ENCODE data around the gene CCDC92.

The CCDC92 gene

GRCh38 chr12:123976227-123976826, 3.7 kb upstream of the CCDC92 start:
- DNase-seq (ENCODE audit: low read depth in 2 of 2, low spot score in 1 of 2), result no peak

- DNase-seq (ENCODE audit: low read depth in 2 of 2, low spot score in 1 of 2), result no peak
These were observed 1.1 kb upstream of the CCDC92 start for GRCh38 chr12:123973552-123974341.

GRCh38 chr12:123971770-123972456, 718 bp downstream of the CCDC92 start:
- peak in 1 of 2 donors; percentile 9 for DNase-seq (ENCODE audit: low read depth in 2 of 2, low spot score in 1 of 2)

- DNase-seq (ENCODE audit: low read depth in 2 of 2, low spot score in 1 of 2), result no peak
These were observed 1.2 kb downstream of the CCDC92 start for GRCh38 chr12:123971449-123971769.

- DNase-seq (ENCODE audit: low read depth in 2 of 2, low spot score in 1 of 2), result no peak
These were observed 5.5 kb downstream of the CCDC92 start for GRCh38 chr12:123967121-123967586.

- DNase-seq (ENCODE audit: low read depth in 2 of 2, low spot score in 1 of 2), result no peak
These were observed 6.0 kb downstream of the CCDC92 start for GRCh38 chr12:123966596-123966995.

- no peak for DNase-seq (ENCODE audit: low read depth in 2 of 2, low spot score in 1 of 2)
These were observed 7.2 kb downstream of the CCDC92 start for GRCh38 chr12:123965382-123965781.

GRCh38 chr12:123963821-123964220, 8.8 kb downstream of the CCDC92 start:
- no peak for DNase-seq (ENCODE audit: low read depth in 2 of 2, low spot score in 1 of 2)

- no peak for DNase-seq (ENCODE audit: low read depth in 2 of 2, low spot score in 1 of 2)
These were observed 10.1 kb downstream of the CCDC92 start for GRCh38 chr12:123962513-123962912.

GRCh38 chr12:123961585-123962345, 10.9 kb downstream of the CCDC92 start:
- no peak for DNase-seq (ENCODE audit: low read depth in 2 of 2, low spot score in 1 of 2)

- no peak for DNase-seq (ENCODE audit: low read depth in 2 of 2, low spot score in 1 of 2)
These were observed 11.8 kb downstream of the CCDC92 start for GRCh38 chr12:123960856-123961255.

- no peak for DNase-seq (ENCODE audit: low read depth in 2 of 2, low spot score in 1 of 2)
These were observed 12.4 kb downstream of the CCDC92 start for GRCh38 chr12:123960029-123960735.

GRCh38 chr12:123958876-123959275, 13.8 kb downstream of the CCDC92 start:
- DNase-seq (ENCODE audit: low read depth in 2 of 2, low spot score in 1 of 2), result no peak

- no peak for DNase-seq (ENCODE audit: low read depth in 2 of 2, low spot score in 1 of 2)
These were observed 14.2 kb downstream of the CCDC92 start for GRCh38 chr12:123958462-123958861.

- DNase-seq (ENCODE audit: low read depth in 2 of 2, low spot score in 1 of 2), result no peak
These were observed 15.4 kb downstream of the CCDC92 start for GRCh38 chr12:123957196-123957595.

GRCh38 chr12:123956249-123956648, 16.4 kb downstream of the CCDC92 start:
- DNase-seq (ENCODE audit: low read depth in 2 of 2, low spot score in 1 of 2), result no peak

- DNase-seq (ENCODE audit: low read depth in 2 of 2, low spot score in 1 of 2), result no peak
These were observed 17.8 kb downstream of the CCDC92 start for GRCh38 chr12:123954647-123955350.

GRCh38 chr12:123952037-123952436, 20.6 kb downstream of the CCDC92 start:
- no peak for DNase-seq (ENCODE audit: low read depth in 2 of 2, low spot score in 1 of 2)

GRCh38 chr12:123951467-123951866, 21.2 kb downstream of the CCDC92 start:
- DNase-seq (ENCODE audit: low read depth in 2 of 2, low spot score in 1 of 2), result no peak

All from stimulated activated CD8-positive, alpha-beta memory T cell treated with anti-CD3 and anti-CD28 coated beads, Interleukin-4, amount 100 ng/mL, for 1 hour (primary cell).